Chondrocyte (in vitro differentiated cells): ENCODE measurements around the gene ANKRD11. TPM values are rescaled to one million over a fixed set of nuclear protein-coding genes. Genes with fewer than 3 reads are reported as not detected.
"Not testable (repeated sequence)": the region's sequence is repeated elsewhere in the genome, so short reads cannot be mapped to it uniquely, and the experiment has no call there.

Experiments used
- DNase-seq: peaks from one replicate; pipeline ENCODE4 v3.0.0; 2021; ENCODE audit warnings: mixed read lengths, low spot score
- H3K27ac Mint-ChIP-seq: one replicate; pipeline ENCODE4 v1.8.0; 2021; ENCODE audit warnings: mild to moderate bottlenecking, moderate library complexity, mixed read lengths; ENCODE audit not compliant: unreplicated experiment
- H3K27me3 Mint-ChIP-seq: 2 replicates; pipeline ENCODE4 v1.8.0; 2021; ENCODE audit warnings: low read depth, mixed read lengths
- H3K36me3 Mint-ChIP-seq: 2 replicates; pipeline ENCODE4 v1.8.0; 2021; ENCODE audit warnings: low read depth, mixed read lengths
- H3K4me1 Mint-ChIP-seq: 2 replicates; pipeline ENCODE4 v1.8.0; 2021; ENCODE audit warnings: low read depth, mild to moderate bottlenecking, mixed read lengths
- H3K4me3 Mint-ChIP-seq: one replicate; pipeline ENCODE4 v1.8.0; 2021; ENCODE audit warnings: mild to moderate bottlenecking, moderate library complexity, mixed read lengths; ENCODE audit not compliant: unreplicated experiment
- H3K9me3 Mint-ChIP-seq: 2 replicates; pipeline ENCODE4 v1.8.0; 2021; ENCODE audit warnings: low read depth, mixed read lengths
- total RNA-seq: library from RNA; stranded (reverse); gene quantifications from 3 replicates; pipeline ENCODE4 v1.2.1, GENCODE V29; 2021
- TF ChIP-seq, protein P1 (sequence below): fragments of 200-600 bp; sonication (generic); IDR thresholded peaks from 2 replicates; pipeline ENCODE4 v1.5.0; 2021; ENCODE audit warnings: antibody characterized with exemption, mild to moderate bottlenecking, moderate library complexity

ANKRD11 gene
- total RNA-seq, 1 donor from 2014 or later = 180 TPM

DNA sequence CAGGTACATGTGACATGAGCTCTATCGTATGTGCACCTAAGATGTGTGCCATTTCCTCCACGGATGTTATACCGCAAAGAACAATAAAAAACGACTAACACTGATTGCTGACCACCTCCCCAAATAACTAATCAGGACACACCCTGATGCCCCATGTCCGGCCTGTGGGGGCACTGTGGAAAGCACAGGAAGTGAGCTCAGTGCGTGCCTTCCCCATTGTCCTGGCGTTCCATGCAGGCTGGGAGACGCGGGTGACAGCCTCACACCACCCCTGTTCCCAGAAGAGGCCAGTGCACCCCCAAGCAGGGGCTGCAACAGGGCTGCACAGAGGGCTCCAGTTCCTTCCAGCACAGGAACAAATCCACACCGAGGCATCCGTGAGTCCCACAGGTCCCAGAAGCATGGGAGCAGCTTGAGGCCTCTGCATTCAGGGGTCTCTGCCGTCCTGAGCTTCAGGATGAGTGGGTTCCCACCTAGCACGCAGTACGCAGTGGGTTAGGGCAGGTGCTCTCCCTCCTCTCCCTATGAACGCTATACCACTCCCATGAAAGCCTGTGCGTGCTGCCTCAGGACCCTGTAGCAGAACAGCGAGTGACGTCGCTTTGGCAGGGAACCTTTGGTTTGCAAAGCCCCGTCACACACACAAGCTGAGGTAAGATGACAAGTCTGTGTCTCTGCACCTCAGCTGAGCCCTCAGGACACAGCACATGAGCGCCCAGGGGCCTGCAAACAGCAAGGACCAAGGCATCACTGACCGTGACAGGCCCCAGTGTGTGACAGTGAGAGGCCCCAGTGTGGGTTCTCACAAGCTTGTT lies 155.2 kb downstream of the ANKRD11 start:
- Mint-ChIP-seq H3K4me3 (no peak overlapping the region), H3K27me3 (no peaks in the 10 kb centered on the region), H3K27ac (peak overlapping the region; percentile 42), H3K9me3 (no peaks in the 10 kb centered on the region), H3K4me1 (peaks cover 64% of the 10 kb centered on the region), H3K36me3 (no peaks in the 10 kb centered on the region)
- no peak for DNase-seq
- TF ChIP-seq, protein P1, sequence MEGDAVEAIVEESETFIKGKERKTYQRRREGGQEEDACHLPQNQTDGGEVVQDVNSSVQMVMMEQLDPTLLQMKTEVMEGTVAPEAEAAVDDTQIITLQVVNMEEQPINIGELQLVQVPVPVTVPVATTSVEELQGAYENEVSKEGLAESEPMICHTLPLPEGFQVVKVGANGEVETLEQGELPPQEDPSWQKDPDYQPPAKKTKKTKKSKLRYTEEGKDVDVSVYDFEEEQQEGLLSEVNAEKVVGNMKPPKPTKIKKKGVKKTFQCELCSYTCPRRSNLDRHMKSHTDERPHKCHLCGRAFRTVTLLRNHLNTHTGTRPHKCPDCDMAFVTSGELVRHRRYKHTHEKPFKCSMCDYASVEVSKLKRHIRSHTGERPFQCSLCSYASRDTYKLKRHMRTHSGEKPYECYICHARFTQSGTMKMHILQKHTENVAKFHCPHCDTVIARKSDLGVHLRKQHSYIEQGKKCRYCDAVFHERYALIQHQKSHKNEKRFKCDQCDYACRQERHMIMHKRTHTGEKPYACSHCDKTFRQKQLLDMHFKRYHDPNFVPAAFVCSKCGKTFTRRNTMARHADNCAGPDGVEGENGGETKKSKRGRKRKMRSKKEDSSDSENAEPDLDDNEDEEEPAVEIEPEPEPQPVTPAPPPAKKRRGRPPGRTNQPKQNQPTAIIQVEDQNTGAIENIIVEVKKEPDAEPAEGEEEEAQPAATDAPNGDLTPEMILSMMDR = no peak

DNA sequence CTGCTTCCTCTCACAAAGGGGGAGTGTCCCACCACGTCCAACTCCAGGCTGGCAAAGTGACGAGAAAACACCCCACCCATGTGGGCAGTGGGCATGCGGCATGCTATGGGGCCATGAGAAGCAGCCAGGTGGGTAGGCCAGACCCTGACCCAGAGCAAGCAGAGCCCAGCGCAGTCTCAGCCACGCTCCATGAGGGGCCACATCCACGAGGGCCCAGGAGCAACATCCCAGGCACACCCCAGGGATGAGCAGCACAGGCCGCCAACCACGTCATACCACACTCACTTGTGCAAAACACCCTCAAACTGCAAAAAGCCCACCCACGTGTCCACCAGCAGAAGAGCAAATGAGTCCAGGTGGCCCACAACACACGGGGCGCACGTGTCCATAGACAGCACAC lies 155.9 kb downstream of the ANKRD11 start:
- Mint-ChIP-seq H3K27ac (peak overlapping the region; percentile 85), H3K4me3 (no peak overlapping the region)
- TF ChIP-seq, protein P1 = no peak

DNA sequence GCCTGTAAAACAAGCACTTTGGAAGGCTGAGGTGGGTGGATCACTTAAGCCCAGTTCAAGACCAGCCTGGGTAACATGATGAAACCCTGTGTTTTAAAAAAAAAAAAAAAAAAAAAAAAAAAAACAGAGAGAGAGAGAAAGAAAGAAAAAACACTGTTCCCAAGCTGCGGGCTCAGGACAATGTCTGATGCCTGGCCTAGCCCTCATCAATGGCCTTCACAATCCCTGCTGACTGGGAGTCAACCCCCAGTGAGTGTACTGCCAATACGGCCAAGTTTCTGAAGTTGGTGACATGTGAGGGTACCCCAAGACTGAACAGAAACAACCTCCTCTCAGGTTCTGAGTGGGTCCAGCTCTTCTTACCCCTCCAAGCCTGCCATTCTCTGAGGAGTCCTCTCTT lies 156.3 kb downstream of the ANKRD11 start:
- Mint-ChIP-seq H3K27ac (peak overlapping the region; percentile 85), H3K4me1 (peaks cover 67% of the 10 kb centered on the region), H3K4me3 (no peak overlapping the region), H3K27me3 (no peaks in the 10 kb centered on the region), H3K36me3 (no peaks in the 10 kb centered on the region), H3K9me3 (no peaks in the 10 kb centered on the region)
- TF ChIP-seq, protein P1 = no peak
- DNase-seq = no peak

More for the DNA sequence above, 155.9 kb downstream of the ANKRD11 start:
- Mint-ChIP-seq H3K27me3 (no peaks in the 10 kb centered on the region), H3K4me1 (peaks cover 64% of the 10 kb centered on the region), H3K36me3 (no peaks in the 10 kb centered on the region), H3K9me3 (no peaks in the 10 kb centered on the region)
- DNase-seq = no peak

DNA sequence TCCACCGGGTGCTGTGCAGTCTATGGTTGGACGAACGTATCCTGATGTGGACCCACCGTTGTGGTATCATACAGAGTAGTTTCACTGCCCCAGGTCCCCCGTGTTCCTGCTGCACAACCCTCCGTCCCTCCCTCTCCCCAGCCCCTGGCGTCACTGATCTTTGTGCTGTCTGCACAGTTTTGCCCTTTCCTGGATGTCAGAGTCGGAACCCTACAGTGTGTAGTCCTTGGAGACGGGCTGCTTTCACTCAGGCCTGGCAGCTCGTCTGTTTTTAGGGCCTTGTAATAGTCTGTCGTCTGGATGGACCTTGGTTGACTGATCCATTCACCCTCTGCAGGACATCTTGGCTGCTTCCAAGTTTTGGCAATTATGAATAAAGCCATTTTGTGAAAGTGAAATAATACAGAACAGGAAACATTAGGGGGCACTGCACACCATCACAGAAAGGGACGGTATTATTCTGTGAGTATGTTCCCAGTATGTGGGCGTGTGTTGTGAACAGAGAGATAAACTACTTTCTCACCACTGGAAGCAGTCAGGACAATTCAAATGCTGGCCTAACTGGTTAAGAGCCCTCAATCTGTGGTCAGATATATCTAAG lies 156.9 kb downstream of the ANKRD11 start:
- H3K4me3 Mint-ChIP-seq, H3K36me3 Mint-ChIP-seq, H3K9me3 Mint-ChIP-seq, DNase-seq, H3K27me3 Mint-ChIP-seq: not testable (repeated sequence)
- Mint-ChIP-seq H3K4me1 (peaks cover 65% of the 10 kb centered on the region), H3K27ac (peak overlapping the region; percentile 85)
- TF ChIP-seq, protein P1 = peak; percentile 82

DNA sequence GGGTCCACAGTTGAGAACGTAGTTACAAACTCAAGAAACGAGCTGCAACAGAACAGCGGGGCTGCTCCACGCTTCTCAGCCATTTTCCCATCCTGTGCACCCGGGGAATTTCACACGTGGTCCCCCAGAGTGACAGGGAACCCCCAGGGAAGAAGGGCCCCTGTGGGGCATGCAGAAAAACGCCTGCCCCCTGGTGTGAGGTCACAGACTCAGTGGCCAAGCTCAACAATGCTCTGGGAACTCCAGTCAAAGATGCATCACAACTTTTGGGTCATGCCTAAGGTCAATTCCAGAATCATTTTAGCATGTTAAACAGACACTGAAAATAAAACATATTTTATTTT lies 157.5 kb downstream of the ANKRD11 start:
- peaks cover 71% of the 10 kb centered on the region for H3K4me1 Mint-ChIP-seq
- TF ChIP-seq, protein P1 = no peak
- DNase-seq = no peak
- no peaks in the 10 kb centered on the region for H3K27me3 Mint-ChIP-seq
- peak overlapping the region; percentile 73 for H3K27ac Mint-ChIP-seq
- H3K9me3 Mint-ChIP-seq = no peaks in the 10 kb centered on the region
- no peak overlapping the region for H3K4me3 Mint-ChIP-seq
- no peaks in the 10 kb centered on the region for H3K36me3 Mint-ChIP-seq
